Measurements from ENCODE around the gene HP1BP3.

The HP1BP3 gene

DNA sequence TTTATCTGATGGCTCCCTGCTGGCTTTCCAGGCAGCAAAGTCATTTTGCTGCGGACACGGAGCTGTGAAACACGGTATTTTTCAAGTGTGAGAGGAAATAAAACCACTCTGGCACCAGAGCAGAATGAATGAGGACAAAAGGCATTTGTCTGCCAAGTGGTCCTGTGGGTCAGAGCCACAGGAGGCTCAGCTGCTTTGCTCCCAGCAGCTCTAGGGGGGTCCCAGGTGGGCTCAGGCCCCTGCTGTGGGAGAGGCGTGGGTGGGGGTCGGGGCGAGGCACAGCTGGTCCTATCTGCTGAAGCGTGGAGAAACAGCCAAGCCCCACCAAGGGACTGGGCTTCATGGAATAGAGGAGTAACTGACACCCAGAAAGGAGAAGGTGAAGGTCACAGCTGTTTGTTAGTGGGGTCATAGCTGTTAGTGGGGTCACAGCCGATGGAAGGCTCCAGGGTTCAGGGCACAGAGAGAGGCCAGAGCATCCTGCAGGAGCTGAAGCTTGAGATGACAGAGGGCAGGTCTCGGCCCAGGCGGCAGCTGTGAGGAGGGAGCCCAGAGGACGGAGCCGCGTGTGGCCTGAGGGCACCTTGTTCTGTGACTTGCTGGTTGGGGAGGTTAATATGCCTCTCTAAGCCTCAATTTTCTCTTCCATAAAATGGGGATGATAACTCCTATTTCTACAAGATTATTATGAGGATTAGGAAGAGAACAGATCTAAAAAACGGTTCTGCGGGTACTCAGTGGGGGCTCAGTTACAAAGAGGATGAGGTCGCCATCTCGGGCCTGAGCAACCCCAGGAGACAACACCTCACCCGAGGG, 76.4 kb downstream of the HP1BP3 start:
- DNase-seq = no peak

DNA sequence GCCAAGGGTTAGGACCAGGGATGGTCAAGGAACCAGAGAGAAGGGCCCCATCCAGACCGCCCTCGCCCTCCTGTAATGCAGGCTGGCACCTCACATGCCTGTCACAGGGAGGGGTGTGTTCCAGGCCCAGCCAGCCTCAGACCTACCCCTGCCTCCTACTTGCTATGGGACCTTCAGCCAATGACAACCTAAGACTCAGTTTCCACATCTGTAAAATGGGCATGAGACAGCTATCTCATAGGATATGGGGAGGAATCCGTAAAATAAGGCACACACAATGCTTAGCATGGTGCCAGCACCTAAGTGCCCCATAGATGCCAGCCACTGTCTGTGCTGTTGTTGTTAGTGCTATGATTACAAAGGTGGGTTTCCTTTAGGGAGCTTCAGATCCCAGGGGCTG, 77.2 kb downstream of the HP1BP3 start:
- DNase-seq = no peak

DNA sequence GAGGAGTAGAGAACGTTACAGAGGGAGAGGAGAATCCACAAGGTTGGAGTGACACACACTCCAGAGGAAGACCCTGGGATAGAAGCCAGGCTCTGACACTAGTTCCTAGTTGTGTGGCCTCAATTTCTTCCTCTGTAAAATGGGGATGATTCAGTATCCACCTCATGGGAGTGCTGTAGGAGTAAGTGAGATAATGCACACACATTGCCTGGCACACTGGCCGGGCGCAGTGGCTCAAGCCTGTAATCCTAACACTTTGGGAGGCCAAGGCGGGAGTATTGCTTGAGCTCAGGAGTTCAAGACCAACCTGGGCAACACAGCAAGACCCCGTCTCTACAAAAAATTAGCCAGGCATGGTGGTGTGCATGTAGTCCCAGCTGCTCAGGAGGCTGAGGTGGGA, 78.2 kb downstream of the HP1BP3 start:
- DNase-seq = no peak

GRCh38 chr1:20708057-20708456, 79.0 kb downstream of the HP1BP3 start:
- no peak for DNase-seq

DNA sequence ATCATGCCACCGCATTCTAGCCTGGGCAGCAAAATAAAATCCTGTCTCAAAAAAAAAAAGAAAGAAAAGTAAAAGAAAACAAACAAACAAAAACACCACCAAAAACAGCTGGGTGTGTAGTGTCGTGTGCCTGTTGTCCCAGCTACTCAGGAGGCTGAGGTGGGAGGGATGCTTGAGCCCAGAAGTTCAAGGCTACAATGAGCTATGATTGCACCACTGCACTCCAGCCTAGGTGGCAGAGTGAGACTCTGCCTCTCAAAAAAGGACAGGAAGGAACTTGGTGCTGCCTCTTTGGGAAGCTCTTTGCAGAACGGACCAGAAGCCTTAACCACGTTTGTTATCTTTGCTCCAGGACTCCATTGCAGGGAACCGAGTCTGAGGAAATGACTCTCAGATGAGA, 80.3 kb downstream of the HP1BP3 start:
- DNase-seq = no peak

DNA sequence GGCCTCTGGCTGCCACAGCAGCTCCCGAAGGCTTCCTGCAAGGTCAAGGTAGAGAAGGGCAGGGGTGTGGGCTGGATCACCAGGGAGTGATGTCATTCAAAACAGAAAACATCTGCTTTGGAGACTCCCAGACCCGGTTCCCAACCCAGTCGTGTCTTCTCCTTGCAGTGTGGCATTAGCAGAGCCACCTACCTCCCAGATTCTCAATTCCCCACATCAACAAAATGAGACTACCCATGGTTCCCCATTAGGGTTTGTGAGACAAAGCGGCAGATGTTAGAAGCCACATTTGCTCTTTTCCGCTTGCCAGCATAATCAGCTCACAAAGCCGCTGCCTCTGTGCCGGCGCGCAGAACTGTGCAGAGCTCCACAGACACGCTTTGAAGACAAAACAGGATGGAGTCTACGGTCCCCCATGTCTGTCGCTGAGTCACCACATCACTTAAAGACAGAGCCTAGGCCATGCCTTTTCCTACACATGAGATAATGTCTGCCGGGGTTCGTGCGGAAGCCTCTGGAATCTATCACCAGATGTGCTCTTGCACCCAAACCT, 81.8 kb downstream of the HP1BP3 start:
- DNase-seq = no peak

GRCh38 chr1:20704390-20705202, 82.5 kb downstream of the HP1BP3 start:
- DNase-seq = no peak

DNA sequence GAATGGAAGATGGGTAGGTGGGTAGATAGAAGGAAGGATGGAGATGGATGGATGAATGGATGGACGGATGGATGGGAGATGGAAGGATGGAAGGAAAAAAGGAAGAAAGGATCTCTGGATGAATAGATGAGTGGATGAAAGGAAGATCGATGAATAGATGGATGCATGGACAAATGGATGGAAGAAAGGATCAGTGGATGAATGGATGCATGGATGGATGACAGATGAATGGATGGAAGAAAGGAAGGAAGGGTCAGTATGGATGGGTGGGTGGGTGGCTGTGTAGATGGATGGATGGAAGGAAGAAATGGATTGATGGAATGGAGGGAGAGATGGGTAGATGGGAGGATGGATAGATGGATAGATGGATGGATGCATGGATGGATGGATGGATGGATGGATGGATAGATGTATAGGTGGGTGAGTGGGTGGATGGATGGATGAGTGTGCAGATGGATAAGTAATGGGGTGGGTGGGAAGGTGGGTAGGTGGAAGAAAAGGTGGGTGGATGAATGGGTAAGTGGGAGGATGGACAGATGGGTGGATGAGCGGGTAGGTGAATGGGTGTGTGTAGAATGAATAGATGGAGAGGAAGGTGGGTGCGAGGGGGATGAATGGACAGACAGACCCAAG, 83.9 kb downstream of the HP1BP3 start:
- no peak for DNase-seq

GRCh38 chr1:20702416-20702815, 84.7 kb downstream of the HP1BP3 start:
- no peak for DNase-seq

- no peak for DNase-seq
Measured at GRCh38 chr1:20701847-20702246, 85.3 kb downstream of the HP1BP3 start.

DNA sequence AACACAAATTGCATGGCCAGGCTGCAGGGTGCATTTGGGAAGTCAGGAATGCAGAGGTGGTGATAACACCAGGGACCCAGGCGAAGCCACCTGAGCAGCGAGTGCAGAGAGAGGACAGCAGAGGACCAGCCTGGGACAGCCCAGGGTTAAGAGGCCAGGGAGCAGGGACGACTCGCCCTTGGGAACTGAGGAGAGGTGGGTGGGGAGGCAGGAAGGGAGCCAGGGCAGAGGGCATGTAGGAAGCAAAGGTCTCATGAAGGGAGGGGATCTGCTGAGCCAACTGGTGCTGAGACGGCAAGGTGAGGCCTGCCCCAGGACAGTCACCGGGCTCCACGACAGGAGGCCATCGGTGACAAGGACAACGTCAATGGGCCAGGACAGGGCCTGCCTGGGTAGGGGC, 85.7 kb downstream of the HP1BP3 start:
- DNase-seq = no peak

DNA sequence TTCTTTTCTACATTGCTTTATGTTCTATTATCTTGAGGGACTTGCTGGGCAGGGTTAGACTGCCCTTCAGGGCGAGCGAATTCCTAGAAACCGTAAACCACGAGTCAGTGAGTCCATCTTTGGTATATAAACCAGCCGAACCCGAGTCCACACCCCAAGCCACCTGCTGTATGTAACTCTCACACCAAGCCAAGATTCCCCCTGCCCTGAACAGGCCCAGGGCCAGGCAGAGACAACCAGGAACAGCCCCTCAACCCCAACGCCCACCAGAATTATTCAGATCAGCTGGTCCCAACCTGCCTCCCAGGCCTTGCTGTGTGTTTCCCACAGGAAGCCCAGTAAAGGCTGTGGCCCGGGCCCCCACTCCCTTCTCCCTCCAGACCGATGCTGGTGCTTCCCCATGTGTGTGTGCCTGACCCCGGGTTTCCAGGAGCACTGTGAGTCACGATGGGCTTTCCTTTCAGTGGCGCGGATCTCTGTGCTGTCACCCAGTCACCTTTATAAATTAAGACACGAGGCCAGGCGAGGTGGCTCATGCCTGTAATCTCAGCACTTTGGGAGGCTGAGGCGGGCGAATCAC, 86.4 kb downstream of the HP1BP3 start:
- DNase-seq = no peak

DNA sequence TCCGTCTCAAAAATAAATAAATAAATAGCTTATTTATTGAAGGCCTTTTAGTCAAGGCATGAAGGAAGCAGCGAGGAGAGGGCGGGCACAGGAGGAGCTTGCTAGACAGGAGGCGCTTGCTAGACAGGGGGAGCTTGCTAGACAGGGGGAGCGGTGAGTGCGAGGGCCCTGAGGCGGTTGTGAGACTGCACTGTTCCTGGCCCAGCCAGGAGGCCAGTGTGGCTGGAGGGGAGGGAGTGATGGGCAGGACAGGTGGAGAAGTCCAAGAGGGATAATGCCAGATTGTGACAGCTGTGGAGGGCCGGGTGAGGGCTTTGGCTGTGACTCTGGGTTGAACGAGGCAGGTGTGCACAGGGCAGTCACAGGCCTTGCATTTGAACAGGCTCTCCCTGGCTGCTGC, 87.5 kb downstream of the HP1BP3 start:
- no peak for DNase-seq

GRCh38 chr1:20698195-20698910, 88.8 kb downstream of the HP1BP3 start:
- DNase-seq = no peak

GRCh38 chr1:20697563-20697962, 89.5 kb downstream of the HP1BP3 start:
- DNase-seq = no peak

- peak; percentile 78 for DNase-seq
Measured at GRCh38 chr1:20696397-20697333, 90.4 kb downstream of the HP1BP3 start.

GRCh38 chr1:20695515-20695914, 91.6 kb downstream of the HP1BP3 start:
- no peak for DNase-seq

GRCh38 chr1:20693623-20694022, 93.5 kb downstream of the HP1BP3 start:
- no peak for DNase-seq

Data from stimulated activated CD4-positive, alpha-beta T cell treated with anti-CD3 and anti-CD28 coated beads, Interleukin-1b, Interleukin-23, amount 100 ng/mL, for 48 hours (primary cell).